ENCODE measurements around the gene RFX2.

GRCh38 chr19:6005321-6006069 lies 104.8 kb downstream of the RFX2 start:
- TF ChIP-seq YY1 (IDR thresholded peaks at IDR 0.05; ENCODE audit: insufficient read depth, insufficient read length) (no peak), ZNF274 (IDR thresholded peaks at IDR 0.05; ENCODE audit: low read depth, low read length) (no peak), SUZ12 (IDR thresholded peaks at IDR 0.05; ENCODE audit: extremely low read depth, insufficient read depth, insufficient read length) (no peak)

All from NT2/D1 (cell line).